AG09319 (cell line): Measurements from ENCODE around the gene OMP.

Source experiments
- DNase-seq: peaks from one replicate; pipeline ENCODE4 v3.0.0-alpha.2; 2010; ENCODE audit warnings: low read depth; ENCODE audit errors: extremely low read depth
- CTCF ChIP-seq: IDR thresholded peaks from 2 replicates; pipeline ENCODE4 v1.5.1; 2011; ENCODE audit warnings: low read depth, mild to moderate bottlenecking, inconsistent platforms, low read length, moderate library complexity

OMP gene

GRCh38 chr11:77110836-77111235 is 8.2 kb downstream of the OMP start:
- DNase-seq, result no peak
- TF ChIP-seq CTCF, result no peak

GRCh38 chr11:77111277-77111676 is 8.6 kb downstream of the OMP start:
- no peak for TF ChIP-seq CTCF

GRCh38 chr11:77111946-77112345 is 9.3 kb downstream of the OMP start:
- DNase-seq, result no peak
- TF ChIP-seq CTCF, result no peak

More at GRCh38 chr11:77111277-77111676, 8.6 kb downstream of the OMP start:
- DNase-seq, result no peak

- no peak for DNase-seq
- no peak for TF ChIP-seq CTCF
These were observed 10.2 kb downstream of the OMP start for GRCh38 chr11:77112641-77113381.

- DNase-seq, result no peak
These were observed 10.9 kb downstream of the OMP start for GRCh38 chr11:77113382-77114088.

GRCh38 chr11:77114089-77114463 is 11.4 kb downstream of the OMP start:
- no peak for DNase-seq
- TF ChIP-seq CTCF, result no peak

More at GRCh38 chr11:77113382-77114088, 10.9 kb downstream of the OMP start:
- peak; percentile 57 for TF ChIP-seq CTCF

GRCh38 chr11:77115181-77115611 is 12.6 kb downstream of the OMP start:
- no peak for DNase-seq
- TF ChIP-seq CTCF, result no peak; the same call in 1 of the 2 replicates
